GM19455 (cell line): Measurements from ENCODE around the gene USP50.
"Not testable (repeated sequence)": the region's sequence is repeated elsewhere in the genome, so short reads cannot be mapped to it uniquely, and the experiment has no call there.

ENCODE experiments used
- ATAC-seq: cut with Tn5 transposase; IDR thresholded peaks from one replicate; pipeline ENCODE4 v1.9.1; 2021; ENCODE audit not compliant: unreplicated experiment

The USP50 gene

GRCh38 chr15:50505656-50506055 is 40.8 kb downstream of the USP50 start:
- not testable (repeated sequence) for ATAC-seq

- ATAC-seq: no peak
Observed at GRCh38 chr15:50503144-50503543, 43.3 kb downstream of the USP50 start.

- no peak for ATAC-seq
Observed at GRCh38 chr15:50501815-50502214, 44.7 kb downstream of the USP50 start.

GRCh38 chr15:50500352-50500751 is 46.1 kb downstream of the USP50 start:
- ATAC-seq: no peak

- no peak for ATAC-seq
Observed at GRCh38 chr15:50496692-50497091, 49.8 kb downstream of the USP50 start.

GRCh38 chr15:50494547-50494946 is 51.9 kb downstream of the USP50 start:
- not testable (repeated sequence) for ATAC-seq

GRCh38 chr15:50493625-50494024 is 52.8 kb downstream of the USP50 start:
- ATAC-seq: no peak

GRCh38 chr15:50487287-50487686 is 59.2 kb downstream of the USP50 start:
- no peak for ATAC-seq

GRCh38 chr15:50485389-50485788 is 61.1 kb downstream of the USP50 start:
- ATAC-seq: no peak

- no peak for ATAC-seq
Observed at GRCh38 chr15:50484781-50485180, 61.7 kb downstream of the USP50 start.

GRCh38 chr15:50476143-50476542 is 70.3 kb downstream of the USP50 start:
- no peak for ATAC-seq

- no peak for ATAC-seq
Observed at GRCh38 chr15:50471072-50471471, 75.4 kb downstream of the USP50 start.

GRCh38 chr15:50463423-50464358 is 82.8 kb downstream of the USP50 start:
- no peak for ATAC-seq

GRCh38 chr15:50458348-50459112 is 87.9 kb downstream of the USP50 start:
- no peak for ATAC-seq

- no peak for ATAC-seq
Observed at GRCh38 chr15:50452927-50453326, 93.5 kb downstream of the USP50 start.
